NK-92 (cell line): ENCODE measurements around the gene HIP1R.
"Not testable (repeated sequence)": the region's sequence is repeated elsewhere in the genome, so short reads cannot be mapped to it uniquely, and the experiment has no call there.

Experiments
- DNase-seq: peaks from one replicate; lab custom pipeline; 2025; ENCODE audit not compliant: unreplicated experiment; lab: John Stamatoyannopoulos, UW

Gene HIP1R

GRCh38 chr12:122834921-122835749, at the start of gene HIP1R:
TSS of gene HIP1R (plus strand) at chr12:122835457. CDS start at chr12:122835551, 94 bp downstream.
- DNase-seq, result no peak

GRCh38 chr12:122785503-122785902, 49.8 kb upstream of the HIP1R start:
- DNase-seq, result no peak

GRCh38 chr12:122788387-122788786, 46.9 kb upstream of the HIP1R start:
- no peak for DNase-seq

- DNase-seq, result no peak
These were observed 45.6 kb upstream of the HIP1R start for GRCh38 chr12:122789637-122790036.

DNA sequence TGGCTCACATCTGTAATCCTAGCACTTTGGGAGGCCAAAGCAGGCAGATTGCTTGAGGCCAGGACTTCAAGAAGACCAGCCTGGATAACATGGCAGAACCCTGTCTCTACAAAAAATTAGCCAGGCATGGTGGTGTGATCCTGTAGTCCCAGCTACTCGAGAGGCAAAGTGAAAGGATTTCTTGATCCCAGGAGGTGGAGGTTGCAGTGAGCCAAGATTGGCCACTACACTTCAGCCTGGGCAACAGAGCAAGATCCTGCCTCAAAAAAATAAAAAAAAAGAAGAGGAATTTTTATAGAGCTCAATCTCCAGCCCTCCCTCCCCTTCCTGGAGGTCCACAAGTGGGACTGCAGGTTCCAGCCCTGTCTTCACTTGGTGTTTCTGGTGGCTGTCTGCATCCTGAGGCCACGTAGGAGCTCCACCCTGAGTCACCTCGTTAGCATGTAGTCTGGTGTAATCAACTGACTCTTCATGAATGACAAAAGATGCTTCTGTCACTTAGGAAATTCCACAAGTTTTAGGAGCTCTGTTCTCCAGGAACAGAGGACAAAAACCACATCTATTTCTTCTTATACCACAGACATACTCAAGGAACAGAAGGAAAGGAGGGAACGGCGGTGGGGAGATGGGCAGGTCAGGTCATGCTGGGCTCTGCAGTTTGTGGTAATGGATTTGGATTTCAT, 44.7 kb upstream of the HIP1R start:
- DNase-seq, result no peak

DNA sequence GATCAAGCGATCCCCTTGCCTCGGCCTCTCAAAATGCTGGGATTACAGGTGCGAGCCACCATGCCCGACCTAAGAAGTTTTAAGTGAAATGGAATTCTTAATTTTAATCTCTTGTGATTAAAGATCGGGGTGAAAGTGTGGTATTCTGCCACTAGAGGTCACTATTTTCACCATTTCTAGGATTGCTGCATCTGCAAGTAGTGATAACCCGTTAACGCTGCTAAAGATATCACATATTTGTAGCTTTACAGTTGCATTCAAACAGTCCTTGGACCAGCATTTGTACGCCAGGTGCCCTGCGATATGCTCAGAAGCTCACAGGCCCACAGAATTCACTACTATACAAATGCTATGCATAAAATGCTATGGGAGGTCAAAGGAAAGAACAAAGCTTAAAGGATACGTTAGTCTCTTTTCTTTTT, 41.6 kb upstream of the HIP1R start:
- no peak for DNase-seq

GRCh38 chr12:122795807-122796206, 39.5 kb upstream of the HIP1R start:
- DNase-seq, result no peak

GRCh38 chr12:122799641-122800243, 35.5 kb upstream of the HIP1R start:
- no peak for DNase-seq

GRCh38 chr12:122803937-122804336, 31.3 kb upstream of the HIP1R start:
- DNase-seq, result no peak

GRCh38 chr12:122804957-122805356, 30.3 kb upstream of the HIP1R start:
- DNase-seq, result not testable (repeated sequence)

GRCh38 chr12:122807651-122808050, 27.6 kb upstream of the HIP1R start:
- DNase-seq, result no peak

- DNase-seq, result no peak
These were observed 23.5 kb upstream of the HIP1R start for GRCh38 chr12:122811777-122812176.

DNA sequence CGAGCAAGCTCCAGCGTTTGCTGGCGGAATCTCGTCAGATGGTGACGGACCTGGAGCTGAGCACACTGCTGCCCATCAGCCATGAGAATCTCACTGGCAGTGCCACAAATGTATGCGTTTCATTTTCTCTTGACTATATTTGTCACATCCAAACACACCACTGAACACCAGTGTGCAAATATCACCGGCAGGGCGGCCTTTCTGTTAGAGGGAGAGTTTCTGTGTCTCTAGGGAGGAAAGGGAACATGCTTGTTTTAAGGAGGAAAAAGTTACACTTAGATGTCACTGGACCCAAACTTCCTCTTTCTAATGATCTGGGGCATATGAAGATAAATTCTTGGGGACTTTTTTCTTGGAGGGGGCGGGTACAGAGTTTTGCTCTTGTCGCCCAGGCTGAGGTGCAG, 21.9 kb upstream of the HIP1R start:
- DNase-seq, result no peak

GRCh38 chr12:122819209-122819785, 16.0 kb upstream of the HIP1R start:
- no peak for DNase-seq

DNA sequence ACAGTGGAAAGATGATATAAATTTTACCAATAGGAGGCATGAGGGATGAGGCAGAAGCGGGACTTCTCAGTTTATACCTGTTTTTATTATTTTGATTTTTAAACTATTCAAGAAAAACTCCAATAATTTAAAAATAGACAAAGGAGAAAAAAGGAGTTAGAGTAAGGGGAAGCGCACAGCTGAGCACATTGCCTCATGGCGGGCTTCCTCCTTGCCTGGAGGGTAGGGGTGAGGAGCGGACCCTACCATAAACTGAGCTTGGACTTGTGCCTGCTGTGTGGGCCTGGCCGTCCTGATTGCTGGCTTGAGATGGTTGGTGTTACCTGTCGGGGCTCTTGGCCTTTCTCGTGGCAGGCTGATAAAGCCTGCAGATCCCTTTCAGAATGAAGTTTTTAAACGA, 15.1 kb upstream of the HIP1R start:
- no peak for DNase-seq

GRCh38 chr12:122820838-122821271, 14.4 kb upstream of the HIP1R start:
- no peak for DNase-seq

- DNase-seq, result no peak
These were observed 11.8 kb upstream of the HIP1R start for GRCh38 chr12:122823429-122823828.

- DNase-seq, result no peak
These were observed 9.2 kb upstream of the HIP1R start for GRCh38 chr12:122825773-122826724.

DNA sequence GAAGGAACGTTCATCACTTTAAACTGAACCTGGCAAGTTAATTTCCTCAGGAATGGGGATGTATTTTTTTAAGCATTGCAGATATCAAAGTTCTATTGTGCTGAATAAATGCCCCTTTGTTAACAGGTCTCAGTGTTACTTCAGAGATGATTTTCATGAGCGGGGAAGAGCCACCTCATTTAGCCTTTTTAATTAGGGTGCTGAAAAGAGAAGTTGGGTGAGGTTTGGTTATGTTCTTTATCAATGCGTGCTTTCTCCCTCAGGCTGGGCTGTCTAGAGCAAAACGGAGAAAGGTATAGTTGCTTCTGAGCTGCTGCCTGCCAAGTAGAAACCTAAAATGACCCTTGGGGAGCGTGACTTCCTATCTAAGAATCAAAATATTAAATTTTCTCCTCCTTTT, 8.0 kb upstream of the HIP1R start:
- no peak for DNase-seq

DNA sequence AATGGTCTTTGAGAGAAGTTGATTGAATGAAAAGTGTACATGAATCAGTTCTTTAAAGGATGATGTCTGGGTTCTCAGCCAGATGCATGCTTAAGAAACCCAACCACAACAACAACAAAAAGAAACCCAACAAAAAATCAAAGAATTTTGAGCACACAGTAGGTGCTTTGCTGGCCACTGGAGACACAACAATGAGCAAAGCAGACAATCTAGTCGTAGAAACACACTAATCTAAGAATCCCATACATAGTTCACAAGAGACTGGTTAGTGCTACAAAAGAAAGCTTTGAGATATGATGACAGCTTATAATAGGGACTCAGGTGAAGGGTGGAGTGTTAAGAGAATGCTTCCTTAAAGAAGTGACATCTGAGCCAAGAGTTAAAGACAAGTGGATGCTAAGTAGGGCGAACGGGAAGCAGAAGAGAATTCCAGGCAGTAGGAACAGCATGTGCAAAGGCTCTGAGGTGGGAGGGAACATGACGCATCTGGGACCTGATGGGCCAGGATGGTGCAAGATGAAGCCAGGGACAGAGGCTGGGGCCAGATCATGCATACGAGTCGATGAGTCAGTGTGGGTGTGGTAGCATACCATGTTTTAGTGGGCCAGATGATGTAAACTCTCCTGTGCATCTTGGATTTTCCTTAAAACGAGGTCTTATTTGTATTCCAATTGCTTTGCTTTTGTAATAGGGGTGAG, 4.6 kb upstream of the HIP1R start:
- DNase-seq, result no peak
